Thoracic aorta endothelial cell (primary cell): Measurements from ENCODE around the gene CCDC183. TPM values are rescaled to one million over a fixed set of nuclear protein-coding genes. Genes with fewer than 3 reads are reported as not detected.

Source experiments
- small RNA-seq: library from RNA; depleted of rRNA; stranded (forward); fragments of <200 nt; gene quantifications from one replicate; pipeline ENCODE3, GENCODE V24; 2012
- total RNA-seq: library from RNA; depleted of rRNA; stranded (reverse); fragments of >200 nt; gene quantifications from 2 replicates; pipeline ENCODE4 v1.2.3, GENCODE V29; 2012

The CCDC183 gene
- 0.13 TPM in 1 of 2 replicates, not detected in the other for total RNA-seq

GRCh38 chr9:136796238-136796774 lies at the start of gene CCDC183:
TSS of gene CCDC183 (plus strand) at chr9:136796338. CDS start at chr9:136796398, 60 bp downstream.

GRCh38 chr9:136748201-136748600 lies 47.9 kb upstream of the CCDC183 start, which contains the start of gene LCN6:
TSS of gene LCN6 (minus strand) at chr9:136748525. CDS start at chr9:136748483, 42 bp downstream.

GRCh38 chr9:136764301-136764891 lies 31.7 kb upstream of the CCDC183 start, which contains the start of gene LCN15:
TSS of gene LCN15 (minus strand) at chr9:136764518. CDS start at chr9:136764488, 30 bp downstream.

GRCh38 chr9:136790640-136791515 lies 5.3 kb upstream of the CCDC183 start, which contains the start of gene TMEM141:
TSS of gene TMEM141 (plus strand) at chr9:136791344. CDS start at chr9:136791371, 27 bp downstream.

GRCh38 chr9:136807281-136808074 lies 11.3 kb downstream of the CCDC183 start, which contains the start of gene RABL6:
TSS of gene RABL6 (plus strand) at chr9:136807948. CDS start at chr9:136808197, 249 bp downstream.

GRCh38 chr9:136842380-136842948 lies 46.3 kb downstream of the CCDC183 start, which contains the start of gene AJM1:
TSS of gene AJM1 (plus strand) at chr9:136842478. CDS start at chr9:136844415, 1,937 bp downstream.

GRCh38 chr9:136849038-136849959 lies 53.2 kb downstream of the CCDC183 start, which contains the start of gene PHPT1:
TSS of gene PHPT1 (plus strand) at chr9:136849409. CDS start at chr9:136849431, 22 bp downstream.

GRCh38 chr9:136851941-136852663 lies 56.0 kb downstream of the CCDC183 start, which contains the start of gene MAMDC4:
TSS of gene MAMDC4 (plus strand) at chr9:136852346. CDS start at chr9:136852417, 71 bp downstream.

Small RNA genes within 50 kb of the gene (small RNA-seq; reads per million reads assigned to genes)
- gene AL355987.2: not detected
- not detected for gene ATP6V1G1P3
- gene MIR4292: not detected
- gene MIR6722: not detected

Other genes with a start within 250 kb of the CCDC183 start
- 400 and 489 TPM in 2 replicates for gene EGFL7, start 133.4 kb upstream of the CCDC183 start, total RNA-seq
- 29.1 and 43.1 TPM in 2 replicates for gene AGPAT2, start 108.9 kb upstream of the CCDC183 start, total RNA-seq
- gene DIPK1B, start 83.8 kb upstream of the CCDC183 start, total RNA-seq: 121 and 158 TPM in 2 replicates
- not detected in 2 replicates for gene LCN10, start 53.4 kb upstream of the CCDC183 start, total RNA-seq
- gene LCN6, start 47.8 kb upstream of the CCDC183 start, total RNA-seq: not detected in 2 replicates
- gene LCN8, start 38.1 kb upstream of the CCDC183 start, total RNA-seq: not detected in 2 replicates
- gene LCN15, start 31.8 kb upstream of the CCDC183 start, total RNA-seq: not detected in 2 replicates
- 42.9 and 43.6 TPM in 2 replicates for gene TMEM141, start 5.0 kb upstream of the CCDC183 start, total RNA-seq
- 68.1 and 77.0 TPM in 2 replicates for gene RABL6, start 11.6 kb downstream of the CCDC183 start, total RNA-seq
- 0.66 and 0.72 TPM in 2 replicates for gene AJM1, start 46.1 kb downstream of the CCDC183 start, total RNA-seq
- 51.4 and 81.0 TPM in 2 replicates for gene PHPT1, start 53.1 kb downstream of the CCDC183 start, total RNA-seq
- gene MAMDC4, start 56.0 kb downstream of the CCDC183 start, total RNA-seq: 1.9 and 2.0 TPM in 2 replicates
- gene EDF1, start 70.0 kb downstream of the CCDC183 start, total RNA-seq: 173 and 174 TPM in 2 replicates
- 11.0 and 14.3 TPM in 2 replicates for gene TRAF2, start 90.2 kb downstream of the CCDC183 start, total RNA-seq
- 95.3 and 115 TPM in 2 replicates for gene FBXW5, start 148.4 kb downstream of the CCDC183 start, total RNA-seq
- gene C8G, start 148.9 kb downstream of the CCDC183 start, total RNA-seq: not detected in 2 replicates
- gene LCN12, start 155.9 kb downstream of the CCDC183 start, total RNA-seq: not detected in 2 replicates
- not detected in 2 replicates for gene PTGDS, start 181.2 kb downstream of the CCDC183 start, total RNA-seq
- not detected in 2 replicates for gene LCNL1, start 186.7 kb downstream of the CCDC183 start, total RNA-seq
- 16.6 and 17.4 TPM in 2 replicates for gene PAXX, start 196.1 kb downstream of the CCDC183 start, total RNA-seq
- gene CLIC3, start 200.2 kb downstream of the CCDC183 start, total RNA-seq: 0.14 and 0.27 TPM in 2 replicates
- 11.0 and 12.3 TPM in 2 replicates for gene ABCA2, start 231.9 kb downstream of the CCDC183 start, total RNA-seq
- not detected in 2 replicates for gene FUT7, start 235.8 kb downstream of the CCDC183 start, total RNA-seq
- 39.0 and 47.4 TPM in 2 replicates for gene NPDC1, start 249.8 kb downstream of the CCDC183 start, total RNA-seq